ENCODE data around the gene CIAPIN1.

CIAPIN1 gene

DNA sequence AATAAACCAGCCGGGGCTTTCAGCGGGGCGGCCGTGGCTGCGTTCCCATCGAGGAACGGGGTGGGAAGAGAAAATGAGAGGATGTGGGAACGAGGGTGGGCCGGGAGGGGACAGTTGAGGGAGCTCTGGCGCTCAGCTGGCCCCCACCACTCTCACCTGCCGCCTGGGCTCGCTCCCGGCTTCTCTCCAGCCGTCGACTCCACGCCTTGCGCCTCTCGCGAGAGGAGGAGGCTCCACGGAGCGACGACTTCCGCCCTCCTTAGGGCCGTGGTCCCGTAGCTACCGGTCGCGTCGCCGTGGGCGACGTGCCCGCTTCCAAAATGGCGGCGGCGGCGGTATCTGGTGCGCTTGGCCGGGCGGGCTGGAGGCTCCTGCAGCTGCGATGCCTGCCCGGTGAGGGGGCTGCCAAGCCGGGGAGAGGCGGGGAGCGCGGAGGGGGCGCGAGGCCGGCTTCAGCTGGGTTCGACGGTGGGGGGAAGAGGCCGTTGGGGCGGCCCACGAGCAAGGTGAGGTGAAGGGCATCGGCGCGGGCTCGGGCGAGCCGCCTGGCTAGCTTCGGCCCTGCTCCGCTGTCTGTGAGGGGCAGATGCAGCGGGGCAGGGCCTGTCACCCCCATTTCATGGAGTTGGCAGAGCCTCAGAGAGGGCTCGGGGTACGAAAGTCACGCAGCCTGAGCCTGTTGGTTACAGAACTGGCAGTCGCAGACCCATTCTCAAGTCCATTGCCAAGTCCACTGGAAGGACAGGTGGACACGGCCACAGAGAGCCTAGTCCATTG, at the start of gene CIAPIN1, which contains the start of gene COQ9:
CIAPIN1 (minus strand) TSS at position 200 of the 777 bp plus-strand sequence. CDS start 6,457 bp downstream, outside the sequence.
COQ9 (plus strand) TSS at position 294 of the 777 bp plus-strand sequence; CDS start at position 321, 27 bp downstream.
- H3K9ac ChIP-seq (ENCODE audit: low read depth, low read length): peak within 1 kb of the TSS; percentile 90
- peak within 1 kb of the TSS; percentile 64 for H3K4me3 ChIP-seq (ENCODE audit: low read depth, low read length)
- H3K27me3 ChIP-seq (ENCODE audit: control insufficient read depth, insufficient read depth, low read length): no peaks in the 10 kb centered on the region
- H3K36me3 ChIP-seq (ENCODE audit: control insufficient read depth, insufficient read depth, low read length): no peaks in the 10 kb centered on the region
- H3K9me3 ChIP-seq (ENCODE audit: control insufficient read depth, insufficient read depth, low read length): no peaks in the 10 kb centered on the region
- H3K4me1 ChIP-seq (ENCODE audit: control insufficient read depth, insufficient read depth, low read length): no peaks in the 10 kb centered on the region

DNA sequence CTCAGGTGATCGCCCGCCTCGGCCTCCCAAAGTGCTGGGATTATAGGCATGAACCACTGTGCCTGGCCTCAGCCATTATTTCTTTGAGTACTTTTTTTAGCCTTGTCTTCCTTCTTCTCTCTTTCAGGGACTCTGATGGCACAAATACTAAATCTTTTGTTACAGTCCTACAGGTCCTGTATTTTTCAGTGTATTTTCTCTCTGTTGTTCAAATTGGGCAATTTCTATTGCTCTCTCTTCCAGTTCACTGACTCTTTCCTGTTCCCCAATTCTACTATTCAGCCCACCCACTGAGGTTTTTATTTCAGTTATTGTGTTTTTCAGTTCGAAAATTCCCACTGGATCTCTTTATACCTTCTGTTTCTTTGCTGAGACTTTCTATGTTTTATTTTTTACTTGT, 46.6 kb upstream of the CIAPIN1 start:
- no peak overlapping the region for H3K4me3 ChIP-seq (ENCODE audit: low read depth, low read length)
- no peaks in the 10 kb centered on the region for H3K36me3 ChIP-seq (ENCODE audit: control insufficient read depth, insufficient read depth, low read length)
- H3K27me3 ChIP-seq (ENCODE audit: control insufficient read depth, insufficient read depth, low read length): no peaks in the 10 kb centered on the region
- H3K4me1 ChIP-seq (ENCODE audit: control insufficient read depth, insufficient read depth, low read length): no peaks in the 10 kb centered on the region
- no peak overlapping the region for H3K9ac ChIP-seq (ENCODE audit: low read depth, low read length)
- H3K9me3 ChIP-seq (ENCODE audit: control insufficient read depth, insufficient read depth, low read length): no peaks in the 10 kb centered on the region

DNA sequence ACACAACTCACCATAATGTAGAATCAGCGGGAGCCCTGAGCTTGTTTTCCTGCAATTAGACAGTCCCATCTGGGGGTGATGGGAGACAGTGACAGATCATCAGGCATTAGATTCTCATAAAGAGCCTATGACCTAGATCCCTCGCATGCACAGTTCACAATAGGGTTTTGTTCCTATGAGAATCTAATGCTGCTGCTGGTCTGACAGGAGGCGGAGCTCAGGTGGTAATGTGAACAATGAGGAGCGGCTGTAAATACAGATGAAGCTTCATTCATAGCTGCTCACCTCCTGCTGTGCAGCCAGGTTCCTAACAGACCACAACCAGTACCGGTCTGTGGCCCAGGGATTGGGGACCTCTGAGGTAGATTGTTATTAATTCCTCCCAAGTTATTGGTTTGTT, 42.0 kb upstream of the CIAPIN1 start:
- no peaks in the 10 kb centered on the region for H3K36me3 ChIP-seq (ENCODE audit: control insufficient read depth, insufficient read depth, low read length)
- peaks cover 17% of the 10 kb centered on the region for H3K27me3 ChIP-seq (ENCODE audit: control insufficient read depth, insufficient read depth, low read length)
- H3K4me3 ChIP-seq (ENCODE audit: low read depth, low read length): no peak overlapping the region
- H3K9me3 ChIP-seq (ENCODE audit: control insufficient read depth, insufficient read depth, low read length): no peaks in the 10 kb centered on the region
- no peak overlapping the region for H3K9ac ChIP-seq (ENCODE audit: low read depth, low read length)
- H3K4me1 ChIP-seq (ENCODE audit: control insufficient read depth, insufficient read depth, low read length): peaks cover 2% of the 10 kb centered on the region

DNA sequence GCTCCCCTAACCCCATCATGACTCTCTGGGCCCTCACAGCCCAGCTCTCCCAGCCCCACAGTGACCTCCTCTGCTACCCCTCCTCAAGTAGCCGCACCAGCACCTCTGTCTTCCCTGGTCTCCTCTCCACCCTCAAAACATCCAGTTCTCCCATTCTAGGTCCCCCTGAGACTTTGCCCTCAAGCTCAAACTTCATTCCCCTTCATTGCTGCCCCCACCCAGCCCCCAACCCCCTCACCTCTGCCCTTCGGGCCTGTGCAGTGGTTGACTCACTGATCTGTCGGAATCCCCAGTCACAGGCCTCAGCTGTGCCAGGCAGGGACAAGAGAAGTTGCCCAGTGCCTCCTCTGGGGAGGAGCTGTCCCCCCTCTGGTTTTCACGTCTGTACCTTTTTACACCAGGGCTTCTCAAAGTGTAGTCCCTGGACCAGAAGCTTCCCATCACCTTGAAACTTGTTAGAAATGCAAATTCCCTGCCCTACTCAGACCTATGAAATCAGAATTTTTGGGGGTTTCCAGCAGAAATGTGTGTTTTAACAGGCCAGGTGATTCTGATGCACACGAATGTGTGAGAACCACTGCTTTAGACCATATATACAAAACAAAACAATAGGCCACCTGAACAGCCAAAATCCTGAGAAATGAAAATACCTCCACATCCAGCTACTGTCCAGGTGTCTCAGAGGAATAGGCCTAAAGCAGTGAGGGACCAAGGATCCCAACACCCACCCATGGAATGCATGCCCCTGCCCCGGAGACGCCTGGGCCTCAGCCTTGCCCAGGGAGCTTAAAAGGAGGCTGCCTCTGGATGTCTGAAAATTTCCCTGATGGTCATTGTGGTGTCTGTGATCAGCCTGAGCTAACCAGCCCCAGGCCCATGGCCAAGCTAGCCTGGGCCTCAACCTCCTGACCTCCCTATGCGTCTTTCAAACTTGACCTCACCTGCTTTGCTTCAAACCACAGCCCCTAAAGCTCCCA, 40.0 kb upstream of the CIAPIN1 start:
- H3K36me3 ChIP-seq (ENCODE audit: control insufficient read depth, insufficient read depth, low read length): no peaks in the 10 kb centered on the region
- H3K4me3 ChIP-seq (ENCODE audit: low read depth, low read length): peak overlapping the region; percentile 37
- no peak overlapping the region for H3K9ac ChIP-seq (ENCODE audit: low read depth, low read length)
- H3K27me3 ChIP-seq (ENCODE audit: control insufficient read depth, insufficient read depth, low read length): peaks cover 17% of the 10 kb centered on the region
- no peaks in the 10 kb centered on the region for H3K9me3 ChIP-seq (ENCODE audit: control insufficient read depth, insufficient read depth, low read length)
- peaks cover 2% of the 10 kb centered on the region for H3K4me1 ChIP-seq (ENCODE audit: control insufficient read depth, insufficient read depth, low read length)

DNA sequence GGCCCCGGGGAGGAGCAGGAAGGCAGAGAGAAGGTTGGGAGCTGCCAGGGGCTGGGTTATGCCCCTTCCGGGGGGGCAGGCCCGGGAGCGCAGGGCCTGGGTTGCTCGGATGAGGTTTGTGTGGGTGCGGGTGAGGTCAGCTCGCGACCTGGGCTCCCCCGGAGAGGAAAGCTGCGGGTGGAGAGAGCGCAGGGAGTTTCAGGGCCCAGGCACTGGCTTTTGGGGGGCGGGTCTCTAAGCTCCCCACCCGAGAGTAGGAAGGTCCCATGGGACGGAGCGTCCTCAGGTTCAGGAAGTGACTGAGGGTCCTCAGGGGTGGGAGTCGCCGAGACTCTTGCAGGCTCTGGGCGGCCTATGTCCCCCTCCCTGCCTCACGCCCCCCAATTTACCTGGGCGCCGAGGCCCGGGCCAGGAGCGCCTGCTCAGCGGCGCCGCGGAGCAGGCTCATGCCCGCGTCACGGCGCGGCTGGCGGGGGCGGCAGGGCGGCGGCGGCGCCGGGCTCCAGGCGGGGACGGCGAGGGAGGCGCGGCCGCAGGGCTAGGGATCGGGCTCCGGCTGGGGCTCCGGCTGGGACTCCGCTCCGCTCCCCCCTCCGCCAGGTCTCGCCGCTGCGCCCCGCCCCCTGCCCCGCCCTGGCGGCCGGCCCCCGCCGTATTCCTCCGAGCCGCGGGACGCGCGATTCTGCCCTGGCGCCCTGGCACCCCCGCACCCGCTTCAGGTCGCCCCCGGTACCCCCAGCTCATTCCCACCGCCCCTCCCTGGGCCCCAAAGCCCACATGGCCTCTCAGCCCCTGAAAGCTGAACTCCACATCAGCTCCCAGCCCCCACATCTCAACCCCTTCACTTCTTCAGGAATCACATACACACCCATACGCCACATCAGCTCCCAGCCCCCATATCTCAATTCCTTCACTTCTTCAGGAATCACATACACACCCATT, 39.0 kb upstream of the CIAPIN1 start, which contains the start of gene DOK4:
DOK4 (minus strand) TSS at position 578 of the 942 bp plus-strand sequence. CDS start 6,986 bp downstream, outside the sequence.
- Histone ChIP-seq H3K4me3 (ENCODE audit: low read depth, low read length) (peak within 1 kb of the TSS; percentile 76), H3K9ac (ENCODE audit: low read depth, low read length) (peak within 1 kb of the TSS; percentile 8), H3K36me3 (ENCODE audit: control insufficient read depth, insufficient read depth, low read length) (no peaks in the 10 kb centered on the region)

DNA sequence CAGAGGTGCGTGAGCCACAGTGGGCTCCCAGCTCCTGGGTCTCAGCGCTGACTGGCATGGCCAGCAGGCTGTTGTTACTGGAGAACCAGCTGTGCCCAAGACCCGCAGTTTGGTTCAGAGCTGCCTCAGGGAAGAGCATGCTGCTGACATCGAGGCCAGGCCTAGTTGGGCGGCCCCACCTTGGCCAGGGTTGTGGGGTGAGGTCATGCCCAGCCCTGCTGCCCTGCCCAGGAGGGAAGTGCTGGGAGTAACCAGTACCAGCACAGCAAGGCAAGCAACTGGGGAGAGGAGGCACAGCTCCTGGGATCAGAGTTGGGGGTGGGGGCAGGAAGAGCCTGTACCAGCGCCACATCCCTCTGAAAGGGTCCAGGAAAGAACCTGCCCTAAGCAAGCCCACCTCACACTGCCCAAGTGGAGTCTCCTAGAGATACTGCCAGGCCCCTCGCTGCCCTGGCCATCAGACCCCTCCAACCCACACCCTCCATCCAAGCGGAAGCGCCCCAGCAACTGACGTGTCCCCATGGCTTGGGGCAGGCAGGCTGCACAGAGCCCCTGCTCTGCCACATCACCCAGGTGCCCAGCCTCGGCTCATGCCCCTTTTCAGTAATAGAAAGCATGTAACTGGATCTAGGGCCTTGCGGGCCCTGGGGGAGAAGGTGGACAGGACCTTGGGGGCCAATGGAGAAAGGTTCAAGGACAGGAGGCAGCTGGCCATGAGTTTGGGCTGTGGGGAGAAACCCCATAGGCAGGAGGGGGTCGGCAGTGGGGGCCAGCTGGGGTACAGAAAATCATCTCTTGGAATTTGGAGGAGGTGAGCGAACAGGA, 38.1 kb upstream of the CIAPIN1 start:
- Histone ChIP-seq H3K9me3 (ENCODE audit: control insufficient read depth, insufficient read depth, low read length) (no peaks in the 10 kb centered on the region), H3K4me3 (ENCODE audit: low read depth, low read length) (peak overlapping the region; percentile 76), H3K27me3 (ENCODE audit: control insufficient read depth, insufficient read depth, low read length) (peaks cover 17% of the 10 kb centered on the region), H3K4me1 (ENCODE audit: control insufficient read depth, insufficient read depth, low read length) (peaks cover 2% of the 10 kb centered on the region), H3K9ac (ENCODE audit: low read depth, low read length) (no peak overlapping the region), H3K36me3 (ENCODE audit: control insufficient read depth, insufficient read depth, low read length) (no peaks in the 10 kb centered on the region)

More for the DNA sequence above, 39.0 kb upstream of the CIAPIN1 start, which contains the start of gene DOK4:
- Histone ChIP-seq H3K9me3 (ENCODE audit: control insufficient read depth, insufficient read depth, low read length) (no peaks in the 10 kb centered on the region), H3K4me1 (ENCODE audit: control insufficient read depth, insufficient read depth, low read length) (peaks cover 2% of the 10 kb centered on the region), H3K27me3 (ENCODE audit: control insufficient read depth, insufficient read depth, low read length) (peaks cover 17% of the 10 kb centered on the region)

DNA sequence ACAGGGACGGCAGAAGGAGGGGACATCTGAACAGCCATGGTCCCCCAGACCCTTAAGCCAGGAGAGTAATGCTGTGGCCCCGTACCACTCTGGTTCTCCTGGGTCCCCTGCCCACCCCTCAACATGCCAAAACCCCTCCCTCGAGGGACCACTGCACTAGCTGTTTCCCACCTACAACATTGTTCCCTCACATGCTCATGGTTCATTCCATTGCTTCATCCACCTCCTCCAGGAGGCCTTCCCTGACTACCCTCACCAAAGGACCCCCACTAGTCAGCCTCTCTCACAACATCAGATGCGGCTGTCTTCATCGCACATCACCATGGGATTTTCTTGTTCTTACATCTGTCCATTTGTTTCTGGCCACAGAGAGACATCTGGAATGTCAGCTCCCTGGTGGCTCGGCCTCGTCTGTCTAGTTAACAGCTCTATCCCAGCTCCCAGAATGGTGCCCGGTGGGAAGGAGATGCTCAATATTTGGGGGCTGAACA, 37.4 kb upstream of the CIAPIN1 start:
- H3K4me3 ChIP-seq (ENCODE audit: low read depth, low read length): no peak overlapping the region
- H3K9ac ChIP-seq (ENCODE audit: low read depth, low read length): no peak overlapping the region
- H3K4me1 ChIP-seq (ENCODE audit: control insufficient read depth, insufficient read depth, low read length): peaks cover 2% of the 10 kb centered on the region
- H3K36me3 ChIP-seq (ENCODE audit: control insufficient read depth, insufficient read depth, low read length): no peaks in the 10 kb centered on the region
- H3K27me3 ChIP-seq (ENCODE audit: control insufficient read depth, insufficient read depth, low read length): peaks cover 17% of the 10 kb centered on the region
- H3K9me3 ChIP-seq (ENCODE audit: control insufficient read depth, insufficient read depth, low read length): no peaks in the 10 kb centered on the region

DNA sequence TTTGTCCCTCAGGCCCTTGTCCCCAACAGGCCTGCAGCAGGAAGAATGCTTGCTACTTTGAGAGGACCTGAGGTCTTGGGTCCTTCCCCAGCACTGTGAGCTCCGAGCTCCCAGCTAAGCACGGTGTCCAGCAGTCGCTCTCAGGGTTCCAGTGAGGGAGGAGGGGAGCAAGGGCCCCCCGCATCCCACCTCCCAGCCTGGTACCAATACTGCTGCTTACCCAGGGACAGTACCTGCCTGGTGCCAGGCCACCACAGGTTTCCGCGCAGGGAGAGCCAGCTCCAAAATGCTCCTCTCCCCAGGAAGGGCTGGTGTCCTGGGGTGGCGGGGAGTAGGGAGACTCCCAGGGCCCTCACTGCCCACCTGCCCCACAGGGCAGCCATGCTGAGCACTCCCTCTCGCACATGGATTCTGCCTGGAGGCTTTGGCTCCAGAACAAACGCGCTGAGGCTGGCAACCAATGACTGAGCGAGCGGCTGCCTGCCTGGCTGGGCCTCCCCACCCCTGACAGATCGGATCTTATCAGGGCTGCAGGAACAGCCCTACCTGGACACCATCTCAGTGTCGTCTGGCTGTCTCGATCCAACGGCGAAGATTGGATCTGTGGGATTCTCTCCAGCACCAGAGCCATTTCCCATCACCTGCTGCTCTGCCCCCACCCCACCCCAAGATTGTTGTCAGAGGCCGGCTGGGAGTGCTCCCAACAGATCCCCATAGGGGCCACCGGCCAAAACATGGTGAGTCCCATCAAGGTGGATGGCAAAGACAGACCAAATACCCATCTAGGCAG, 36.7 kb upstream of the CIAPIN1 start:
- no peak overlapping the region for H3K4me3 ChIP-seq (ENCODE audit: low read depth, low read length)
- H3K27me3 ChIP-seq (ENCODE audit: control insufficient read depth, insufficient read depth, low read length): peaks cover 17% of the 10 kb centered on the region
- peaks cover 2% of the 10 kb centered on the region for H3K4me1 ChIP-seq (ENCODE audit: control insufficient read depth, insufficient read depth, low read length)
- no peaks in the 10 kb centered on the region for H3K36me3 ChIP-seq (ENCODE audit: control insufficient read depth, insufficient read depth, low read length)
- no peaks in the 10 kb centered on the region for H3K9me3 ChIP-seq (ENCODE audit: control insufficient read depth, insufficient read depth, low read length)
- H3K9ac ChIP-seq (ENCODE audit: low read depth, low read length): no peak overlapping the region

DNA sequence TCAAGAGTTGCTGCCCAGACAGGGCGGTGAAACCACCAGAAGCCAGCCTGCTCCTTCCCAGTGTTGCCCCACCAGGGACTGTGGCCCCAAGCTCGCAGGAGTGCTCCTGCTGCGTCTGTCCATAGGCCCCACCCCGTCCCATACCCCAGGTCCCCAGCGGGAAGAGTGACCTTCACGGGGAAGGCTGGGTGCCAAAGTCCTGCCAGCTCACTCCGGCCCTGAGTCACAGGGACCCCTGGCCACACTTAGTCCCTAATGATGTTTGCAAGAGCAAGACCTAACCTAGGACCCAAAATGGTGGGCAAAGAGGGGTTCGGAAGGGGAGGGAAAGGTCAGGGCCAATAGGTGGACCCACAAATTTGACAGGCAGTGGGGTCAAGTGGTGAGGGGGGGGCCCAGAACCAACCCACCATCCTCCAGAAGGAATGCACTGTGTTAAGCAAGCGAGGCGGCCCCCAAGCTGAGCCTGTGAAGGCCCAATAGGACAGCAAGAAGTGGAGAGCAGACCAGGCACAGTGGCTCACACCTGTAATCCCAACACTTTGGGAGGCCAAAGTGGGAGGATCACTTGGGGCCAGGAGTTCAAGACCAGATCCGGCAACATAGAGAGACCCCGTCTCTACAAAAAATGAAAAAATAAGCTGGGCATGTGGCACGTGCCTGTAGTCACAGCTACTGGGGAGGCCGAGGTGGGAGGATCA, 35.8 kb upstream of the CIAPIN1 start:
- Histone ChIP-seq H3K4me1 (ENCODE audit: control insufficient read depth, insufficient read depth, low read length) (peaks cover 2% of the 10 kb centered on the region), H3K27me3 (ENCODE audit: control insufficient read depth, insufficient read depth, low read length) (peaks cover 22% of the 10 kb centered on the region), H3K36me3 (ENCODE audit: control insufficient read depth, insufficient read depth, low read length) (no peaks in the 10 kb centered on the region), H3K9me3 (ENCODE audit: control insufficient read depth, insufficient read depth, low read length) (no peaks in the 10 kb centered on the region), H3K4me3 (ENCODE audit: low read depth, low read length) (no peak overlapping the region), H3K9ac (ENCODE audit: low read depth, low read length) (no peak overlapping the region)

Measured in iPS-15b (cell line).